ENCODE results near the gene POLR2L.

The POLR2L gene

GRCh38 chr11:886568-886967 lies 44.2 kb upstream of the POLR2L start:
- H3K9ac ChIP-seq (ENCODE audit: low read length): no peak overlapping the region
- H3K27me3 ChIP-seq (replicated peaks; ENCODE audit: insufficient read depth, low read length): no peaks in the 10 kb centered on the region
- H4K20me1 ChIP-seq (ENCODE audit: insufficient read depth, low read length): no peaks in the 10 kb centered on the region
- no peak overlapping the region for H2AFZ ChIP-seq (ENCODE audit: low read length)
- no peaks in the 10 kb centered on the region for H3K4me1 ChIP-seq (ENCODE audit: low read length)
- no peaks in the 10 kb centered on the region for H3K79me2 ChIP-seq (ENCODE audit: low read length)
- H3K36me3 ChIP-seq (replicated peaks; ENCODE audit: insufficient read depth, low read length): no peaks in the 10 kb centered on the region
- H3K4me2 ChIP-seq (ENCODE audit: low read depth, low read length): no peak overlapping the region
- DNase-seq: no peak
- no peaks in the 10 kb centered on the region for H3F3A ChIP-seq (ENCODE audit: insufficient read depth, low read length)
- H3K9me2 ChIP-seq (replicated peaks; ENCODE audit: insufficient read depth, low read length): no peaks in the 10 kb centered on the region
- H3K4me3 ChIP-seq (ENCODE audit: low read length): no peak overlapping the region
- H3K27ac ChIP-seq (ENCODE audit: low read length): no peak overlapping the region
- H3K9me3 ChIP-seq (replicated peaks; ENCODE audit: insufficient read depth, low read length): no peaks in the 10 kb centered on the region
- no peak for TF ChIP-seq EZH2 (optimal IDR thresholded peaks at IDR 0.05; ENCODE audit: low read depth, low read length)
- no peak for TF ChIP-seq EZH2phosphoT487 (IDR thresholded peaks at IDR 0.05; ENCODE audit: low read length)
- no peak for TF ChIP-seq CTCF (IDR thresholded peaks at IDR 0.05; ENCODE audit: low read length)

GRCh38 chr11:884578-885070 lies 42.3 kb upstream of the POLR2L start:
- no peak overlapping the region for H3K27ac ChIP-seq (ENCODE audit: low read length)
- no peak for TF ChIP-seq EZH2 (optimal IDR thresholded peaks at IDR 0.05; ENCODE audit: low read depth, low read length)
- no peak for TF ChIP-seq EZH2phosphoT487 (IDR thresholded peaks at IDR 0.05; ENCODE audit: low read length)
- no peak for TF ChIP-seq CTCF (IDR thresholded peaks at IDR 0.05; ENCODE audit: low read length)
- H3K79me2 ChIP-seq (ENCODE audit: low read length): no peaks in the 10 kb centered on the region
- no peaks in the 10 kb centered on the region for H3K9me3 ChIP-seq (replicated peaks; ENCODE audit: insufficient read depth, low read length)
- no peaks in the 10 kb centered on the region for H4K20me1 ChIP-seq (ENCODE audit: insufficient read depth, low read length)
- no peaks in the 10 kb centered on the region for H3K4me1 ChIP-seq (ENCODE audit: low read length)
- no peak overlapping the region for H3K4me3 ChIP-seq (ENCODE audit: low read length)
- no peaks in the 10 kb centered on the region for H3K27me3 ChIP-seq (replicated peaks; ENCODE audit: insufficient read depth, low read length)
- no peak overlapping the region for H3K9ac ChIP-seq (ENCODE audit: low read length)
- no peaks in the 10 kb centered on the region for H3K36me3 ChIP-seq (replicated peaks; ENCODE audit: insufficient read depth, low read length)
- no peak overlapping the region for H3K4me2 ChIP-seq (ENCODE audit: low read depth, low read length)
- no peak overlapping the region for H2AFZ ChIP-seq (ENCODE audit: low read length)
- no peaks in the 10 kb centered on the region for H3K9me2 ChIP-seq (replicated peaks; ENCODE audit: insufficient read depth, low read length)
- DNase-seq: no peak
- no peaks in the 10 kb centered on the region for H3F3A ChIP-seq (ENCODE audit: insufficient read depth, low read length)

- no peaks in the 10 kb centered on the region for H3K36me3 ChIP-seq (replicated peaks; ENCODE audit: insufficient read depth, low read length)
- no peak overlapping the region for H3K4me3 ChIP-seq (ENCODE audit: low read length)
- TF ChIP-seq EZH2 (optimal IDR thresholded peaks at IDR 0.05; ENCODE audit: low read depth, low read length): no peak
- TF ChIP-seq CTCF (IDR thresholded peaks at IDR 0.05; ENCODE audit: low read length): no peak
- TF ChIP-seq EZH2phosphoT487 (IDR thresholded peaks at IDR 0.05; ENCODE audit: low read length): no peak
- no peak overlapping the region for H3K9ac ChIP-seq (ENCODE audit: low read length)
- no peaks in the 10 kb centered on the region for H3F3A ChIP-seq (ENCODE audit: insufficient read depth, low read length)
- H3K4me1 ChIP-seq (ENCODE audit: low read length): no peaks in the 10 kb centered on the region
- no peaks in the 10 kb centered on the region for H3K9me2 ChIP-seq (replicated peaks; ENCODE audit: insufficient read depth, low read length)
- H3K27ac ChIP-seq (ENCODE audit: low read length): no peak overlapping the region
- no peaks in the 10 kb centered on the region for H3K9me3 ChIP-seq (replicated peaks; ENCODE audit: insufficient read depth, low read length)
- H2AFZ ChIP-seq (ENCODE audit: low read length): no peak overlapping the region
- no peaks in the 10 kb centered on the region for H3K79me2 ChIP-seq (ENCODE audit: low read length)
- no peaks in the 10 kb centered on the region for H3K27me3 ChIP-seq (replicated peaks; ENCODE audit: insufficient read depth, low read length)
- no peaks in the 10 kb centered on the region for H4K20me1 ChIP-seq (ENCODE audit: insufficient read depth, low read length)
- no peak for DNase-seq
- no peak overlapping the region for H3K4me2 ChIP-seq (ENCODE audit: low read depth, low read length)
Measured at GRCh38 chr11:883527-883926, 41.2 kb upstream of the POLR2L start.
